Measurements from ENCODE around the gene TRIL. TPM values are rescaled to one million over a fixed set of nuclear protein-coding genes. Genes with fewer than 3 reads are reported as not detected.

TRIL gene
- total RNA-seq, 1 donor from 2014 or later = 4.0 TPM

GRCh38 chr7:28937103-28937502 is 21.0 kb downstream of the TRIL start:
- TF ChIP-seq CTCF (IDR thresholded peaks at IDR 0.05) = no peak
- Mint-ChIP-seq H3K4me3 (ENCODE audit: unreplicated experiment) (no peak overlapping the region), H3K9me3 (ENCODE audit: unreplicated experiment) (no peaks in the 10 kb centered on the region), H3K4me1 (ENCODE audit: unreplicated experiment) (peaks cover 18% of the 10 kb centered on the region), H3K27ac (ENCODE audit: unreplicated experiment) (no peak overlapping the region), H3K27me3 (ENCODE audit: unreplicated experiment) (peaks cover 18% of the 10 kb centered on the region), H3K36me3 (ENCODE audit: unreplicated experiment) (no peaks in the 10 kb centered on the region)
- no peak for DNase-seq (ENCODE audit: extremely low spot score, unreplicated experiment)

GRCh38 chr7:28933846-28934320 is 24.2 kb downstream of the TRIL start:
- Mint-ChIP-seq H3K9me3 (ENCODE audit: unreplicated experiment) (no peaks in the 10 kb centered on the region), H3K4me1 (ENCODE audit: unreplicated experiment) (peaks cover 9% of the 10 kb centered on the region), H3K27me3 (ENCODE audit: unreplicated experiment) (peaks cover 22% of the 10 kb centered on the region), H3K36me3 (ENCODE audit: unreplicated experiment) (no peaks in the 10 kb centered on the region), H3K27ac (ENCODE audit: unreplicated experiment) (peak overlapping the region; percentile 59), H3K4me3 (ENCODE audit: unreplicated experiment) (no peak overlapping the region)
- TF ChIP-seq CTCF (IDR thresholded peaks at IDR 0.05) = no peak
- no peak for DNase-seq (ENCODE audit: extremely low spot score, unreplicated experiment)

GRCh38 chr7:28931565-28931964 is 26.6 kb downstream of the TRIL start:
- Mint-ChIP-seq H3K27ac (ENCODE audit: unreplicated experiment) (no peak overlapping the region), H3K9me3 (ENCODE audit: unreplicated experiment) (no peaks in the 10 kb centered on the region), H3K27me3 (ENCODE audit: unreplicated experiment) (peaks cover 22% of the 10 kb centered on the region), H3K4me1 (ENCODE audit: unreplicated experiment) (peaks cover 13% of the 10 kb centered on the region), H3K36me3 (ENCODE audit: unreplicated experiment) (no peaks in the 10 kb centered on the region), H3K4me3 (ENCODE audit: unreplicated experiment) (no peak overlapping the region)
- no peak for DNase-seq (ENCODE audit: extremely low spot score, unreplicated experiment)
- no peak for TF ChIP-seq CTCF (IDR thresholded peaks at IDR 0.05)

- TF ChIP-seq CTCF (IDR thresholded peaks at IDR 0.05) = peak; percentile 88
Measured at GRCh38 chr7:28926871-28927597, 31.1 kb downstream of the TRIL start.

GRCh38 chr7:28922624-28923331 is 35.4 kb downstream of the TRIL start:
- Mint-ChIP-seq H3K9me3 (ENCODE audit: unreplicated experiment) (no peaks in the 10 kb centered on the region), H3K27me3 (ENCODE audit: unreplicated experiment) (peaks cover 20% of the 10 kb centered on the region), H3K27ac (ENCODE audit: unreplicated experiment) (no peak overlapping the region), H3K36me3 (ENCODE audit: unreplicated experiment) (no peaks in the 10 kb centered on the region), H3K4me1 (ENCODE audit: unreplicated experiment) (peaks cover 11% of the 10 kb centered on the region), H3K4me3 (ENCODE audit: unreplicated experiment) (no peak overlapping the region)
- DNase-seq (ENCODE audit: extremely low spot score, unreplicated experiment) = no peak
- peak; percentile 93 for TF ChIP-seq CTCF (IDR thresholded peaks at IDR 0.05)

More at GRCh38 chr7:28926871-28927597, 31.1 kb downstream of the TRIL start:
- peak overlapping the region; percentile 79 for H3K4me3 Mint-ChIP-seq (ENCODE audit: unreplicated experiment)
- no peaks in the 10 kb centered on the region for H3K9me3 Mint-ChIP-seq (ENCODE audit: unreplicated experiment)
- no peaks in the 10 kb centered on the region for H3K36me3 Mint-ChIP-seq (ENCODE audit: unreplicated experiment)
- H3K27me3 Mint-ChIP-seq (ENCODE audit: unreplicated experiment) = peaks cover 25% of the 10 kb centered on the region
- H3K27ac Mint-ChIP-seq (ENCODE audit: unreplicated experiment) = no peak overlapping the region
- no peak for DNase-seq (ENCODE audit: extremely low spot score, unreplicated experiment)
- peaks cover 11% of the 10 kb centered on the region for H3K4me1 Mint-ChIP-seq (ENCODE audit: unreplicated experiment)
